LoVo (cell line): ENCODE results near the gene BZW2.

Experiments
- DNase-seq: peaks from one replicate; pipeline ENCODE4 v3.0.0-alpha.2; 2016; ENCODE audit warnings: low spot score

The BZW2 gene

DNA sequence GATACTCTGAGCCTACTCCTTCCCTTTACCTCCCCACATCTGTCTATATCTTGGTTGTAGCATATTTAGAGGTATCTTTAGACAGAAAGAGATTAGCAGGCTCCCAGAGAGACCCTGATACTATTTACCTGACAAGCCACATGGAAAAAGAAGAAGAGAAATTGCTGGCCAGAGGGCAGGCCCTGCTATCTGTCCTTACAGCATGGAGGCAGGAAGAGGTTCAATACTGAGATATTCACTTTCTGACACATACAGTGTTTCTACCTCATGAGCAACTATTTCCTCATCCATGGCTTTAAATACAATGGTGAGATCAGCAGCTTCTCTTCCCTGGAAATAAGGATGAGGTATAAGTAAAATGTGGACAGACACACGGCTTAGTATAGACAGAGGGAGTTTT, 73.7 kb downstream of the BZW2 start:
- no peak for DNase-seq

DNA sequence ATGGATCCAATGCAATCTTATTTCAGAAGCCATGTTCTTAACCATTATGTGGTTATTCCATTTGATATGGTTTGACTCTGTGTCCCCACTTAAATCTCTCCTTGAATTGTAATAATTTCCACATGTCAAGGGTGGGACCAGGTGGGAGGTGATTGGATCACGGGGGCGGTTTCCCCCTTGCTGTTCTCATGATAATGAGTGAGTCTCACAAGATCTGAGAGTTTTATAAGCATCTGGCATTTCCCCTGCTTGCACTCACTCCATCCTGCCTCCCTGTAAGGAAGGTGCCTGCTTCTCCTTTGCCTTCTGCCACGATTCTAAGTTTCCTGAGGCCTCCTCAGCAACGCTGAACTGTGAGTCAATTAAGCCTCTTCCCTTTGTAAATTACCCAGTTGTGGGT, 75.6 kb downstream of the BZW2 start:
- DNase-seq, result no peak

DNA sequence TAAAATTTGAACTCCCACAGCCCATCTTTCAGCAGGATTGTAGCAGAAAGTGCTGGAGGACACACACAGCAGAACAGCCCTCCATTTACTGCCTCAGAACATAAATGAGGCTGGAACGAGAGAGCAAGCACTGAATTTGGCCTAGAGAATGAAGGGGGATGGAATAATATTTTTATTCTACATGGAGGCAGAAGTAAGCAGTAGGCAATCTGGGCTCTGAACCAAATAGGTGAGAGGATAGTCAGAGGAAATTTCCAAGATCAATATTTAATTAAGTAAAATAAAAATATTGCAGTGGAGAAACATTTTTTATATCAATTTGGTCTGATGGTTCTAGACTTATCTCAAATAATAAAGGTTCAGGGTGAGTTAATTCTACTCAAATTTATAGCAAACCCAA, 78.4 kb downstream of the BZW2 start:
- DNase-seq, result no peak

- DNase-seq, result no peak
Measured at GRCh38 chr7:16726189-16726588, 80.2 kb downstream of the BZW2 start.

DNA sequence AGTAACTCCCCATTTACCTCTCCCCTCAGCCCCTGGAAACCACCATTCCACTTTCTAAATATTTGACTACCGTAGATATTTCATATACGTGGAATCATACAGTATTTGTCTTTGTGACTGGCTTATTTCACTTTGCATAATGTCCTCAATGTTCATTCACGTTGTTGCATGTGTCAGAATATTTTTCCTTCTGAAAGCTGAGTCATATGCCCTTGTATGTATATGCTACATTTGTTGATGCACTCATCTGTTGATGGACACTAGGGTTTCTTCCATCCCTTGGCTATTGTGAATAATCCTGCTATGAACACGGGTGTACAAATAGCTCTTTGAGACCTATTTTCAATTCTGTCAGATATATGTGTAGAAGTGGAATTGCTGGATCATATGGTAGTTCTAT, 81.8 kb downstream of the BZW2 start:
- no peak for DNase-seq

GRCh38 chr7:16728811-16729210, 82.8 kb downstream of the BZW2 start:
- DNase-seq, result no peak

GRCh38 chr7:16729541-16729940, 83.6 kb downstream of the BZW2 start:
- DNase-seq, result no peak

DNA sequence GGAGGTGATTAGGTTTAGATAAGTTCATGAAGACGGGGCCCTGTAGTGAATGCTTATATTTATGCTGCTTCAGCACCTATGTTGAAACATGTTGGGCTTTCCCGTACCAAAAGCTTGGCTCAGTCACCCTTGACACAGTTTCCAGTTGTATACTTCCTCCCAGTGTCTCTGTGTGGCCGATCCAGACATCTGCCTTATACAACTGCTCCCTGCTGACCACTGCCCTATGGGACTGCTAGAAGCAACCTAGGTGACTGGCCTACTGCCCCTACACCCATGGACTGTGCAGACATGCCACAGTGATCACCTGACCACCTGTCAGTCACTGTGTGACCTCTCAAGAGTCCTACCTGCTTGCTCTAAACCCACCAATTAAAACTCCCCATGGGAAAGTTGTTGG, 85.0 kb downstream of the BZW2 start:
- no peak for DNase-seq

GRCh38 chr7:16732828-16733227, 86.8 kb downstream of the BZW2 start:
- no peak for DNase-seq

DNA sequence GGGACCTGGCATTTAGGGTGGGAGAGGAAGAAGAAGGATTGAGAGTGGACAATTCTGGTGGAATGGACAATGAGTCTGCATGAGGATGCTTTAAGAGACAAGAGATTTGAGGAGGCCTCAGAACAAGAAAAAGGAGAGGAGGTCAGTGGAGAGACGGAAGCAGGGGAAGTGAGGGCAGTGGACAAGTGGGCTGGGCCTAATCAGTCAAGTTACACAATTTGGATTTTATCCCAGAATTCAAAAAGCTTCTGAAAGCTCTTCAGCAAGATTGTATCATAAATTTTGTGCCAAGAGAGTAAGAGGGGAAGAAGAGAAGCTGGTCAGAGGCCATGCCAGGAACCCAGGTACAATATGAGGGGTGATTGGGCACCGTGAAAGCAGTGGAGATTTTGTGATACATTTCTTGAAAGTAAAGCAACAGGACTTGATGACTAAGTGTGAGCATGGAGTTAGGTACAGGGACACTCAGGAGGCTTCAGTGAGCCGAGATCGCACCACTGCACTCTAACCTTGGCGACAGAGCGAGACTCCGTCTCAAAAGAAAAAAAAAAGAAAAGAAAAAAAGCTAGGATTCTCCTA, 88.3 kb downstream of the BZW2 start:
- DNase-seq, result no peak

DNA sequence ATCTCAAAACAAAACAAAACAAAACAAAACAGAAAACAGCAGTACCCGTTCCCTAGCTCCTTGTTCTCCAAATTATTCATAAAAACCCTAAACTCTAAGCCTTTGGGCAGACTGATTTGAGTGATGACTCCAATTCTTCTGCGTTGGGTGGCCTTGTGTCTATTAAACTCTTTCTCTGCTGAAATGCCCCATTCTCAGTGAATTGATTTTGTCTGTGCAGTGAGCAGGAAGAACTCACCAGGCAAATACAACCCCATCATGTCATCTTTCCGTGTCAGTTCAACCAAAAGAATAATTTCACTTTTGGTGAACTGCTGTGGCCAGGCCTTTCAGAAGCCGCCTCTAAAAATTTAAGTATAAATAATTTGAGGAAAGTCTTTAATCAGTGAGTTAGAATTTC, 89.0 kb downstream of the BZW2 start:
- DNase-seq, result no peak

DNA sequence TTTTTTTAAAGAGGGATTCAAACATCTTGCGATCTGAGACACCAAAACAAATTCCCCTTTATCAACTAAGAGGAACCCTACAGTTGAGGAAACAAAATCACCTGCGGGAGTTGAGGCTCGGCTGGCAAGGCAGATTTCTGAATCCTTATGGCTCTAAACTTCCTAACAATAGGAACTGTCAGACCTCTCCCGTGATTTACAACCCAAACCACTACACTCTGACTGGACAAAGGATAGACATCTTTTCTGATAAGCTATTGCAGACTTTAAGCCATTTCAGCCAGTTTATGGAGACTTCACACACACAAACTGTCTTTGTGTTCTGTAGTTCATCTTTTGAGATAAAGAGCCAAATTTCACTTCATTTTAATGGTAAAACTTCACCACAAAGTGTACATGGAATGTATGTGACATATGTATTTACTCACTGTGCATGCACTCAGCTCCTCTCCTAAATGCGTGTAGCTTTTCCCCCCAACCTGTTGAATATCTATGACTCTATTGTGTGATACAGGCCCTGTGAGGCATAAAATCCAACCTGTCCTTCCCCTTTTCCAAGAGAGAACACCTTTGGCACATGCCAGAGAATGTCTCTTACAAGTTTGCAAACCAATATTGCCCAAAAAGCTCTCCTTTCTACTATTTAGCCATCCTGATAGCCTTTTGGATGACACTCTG, 92.2 kb downstream of the BZW2 start:
- DNase-seq, result no peak

- DNase-seq, result peak; percentile 92
Measured at GRCh38 chr7:16739863-16740622, 94.1 kb downstream of the BZW2 start.

- DNase-seq, result no peak
Measured at GRCh38 chr7:16740623-16740953, 94.6 kb downstream of the BZW2 start.

GRCh38 chr7:16740996-16741395, 95.0 kb downstream of the BZW2 start:
- DNase-seq, result no peak

DNA sequence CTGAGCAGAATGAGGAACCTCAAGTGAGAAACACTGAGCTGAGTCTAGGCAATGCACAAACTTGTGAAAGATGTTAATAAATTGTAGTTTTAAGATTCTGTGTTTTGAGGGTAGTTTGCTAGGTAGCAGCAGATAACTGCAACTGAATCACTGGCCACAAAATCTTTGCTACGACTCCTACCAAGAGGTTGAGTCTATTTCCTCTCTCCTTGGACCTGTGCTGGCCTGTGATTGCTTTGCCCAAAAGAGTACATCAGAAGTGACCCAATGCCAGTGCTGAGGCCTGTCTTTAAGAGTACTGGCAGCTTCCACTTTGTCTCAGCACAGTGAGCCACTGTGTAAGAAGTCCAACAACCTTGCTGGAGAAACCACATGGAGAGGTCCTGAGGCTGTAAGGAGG, 95.7 kb downstream of the BZW2 start:
- DNase-seq, result no peak

GRCh38 chr7:16742547-16742946, 96.6 kb downstream of the BZW2 start:
- no peak for DNase-seq

DNA sequence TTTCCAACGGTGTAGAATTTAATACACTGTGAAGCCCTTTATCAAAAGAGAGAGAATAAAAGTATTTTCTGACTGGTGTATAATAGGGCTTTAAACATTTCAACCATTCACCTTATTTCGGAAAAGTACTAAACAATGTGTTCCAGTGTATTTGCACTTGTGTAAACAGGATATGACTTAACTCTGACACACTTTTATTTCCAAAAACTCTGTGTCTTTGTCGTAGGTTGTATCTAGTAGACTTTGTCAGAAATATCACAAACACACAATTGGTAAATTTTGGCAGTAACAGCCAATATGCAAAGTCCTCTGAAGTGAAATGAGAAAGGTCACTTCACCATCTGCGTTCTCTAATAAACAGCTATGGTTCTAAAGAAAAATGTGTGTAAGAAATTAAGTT, 97.3 kb downstream of the BZW2 start:
- DNase-seq, result no peak

DNA sequence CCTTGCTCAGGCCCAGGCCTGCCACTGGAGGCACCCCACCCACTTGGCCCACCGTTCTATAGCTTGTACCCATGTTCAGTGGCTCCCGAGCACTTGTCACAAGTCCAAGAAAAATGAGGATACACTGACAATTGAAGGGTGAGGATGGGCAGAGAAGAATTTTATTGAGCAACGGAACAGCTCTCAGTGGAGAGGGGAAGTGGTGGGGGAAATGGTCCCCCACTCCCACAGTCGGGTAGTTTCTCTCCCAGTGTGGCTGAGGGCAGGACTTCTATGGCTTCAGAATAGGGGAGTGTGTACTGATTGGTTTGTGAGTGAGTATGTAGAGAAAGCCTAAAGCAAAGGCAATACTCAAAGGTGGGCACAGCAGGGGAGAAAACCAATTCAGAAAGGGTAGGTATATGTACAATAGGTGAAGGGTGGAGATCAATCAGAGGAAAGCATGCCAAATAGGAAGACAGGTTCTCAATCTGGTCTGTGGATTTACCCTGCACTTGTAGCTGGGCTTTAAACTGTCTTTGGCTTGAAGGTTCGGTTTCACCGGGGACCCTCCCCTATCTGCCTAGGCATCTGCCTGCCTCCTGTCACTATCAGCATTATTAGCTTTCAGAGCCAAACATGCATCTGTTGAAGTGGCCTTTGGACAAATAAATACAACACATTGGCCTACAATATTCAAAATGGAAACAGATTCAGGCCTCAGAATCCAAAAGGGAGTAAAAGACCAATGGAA, 98.7 kb downstream of the BZW2 start:
- no peak for DNase-seq

GRCh38 chr7:16745645-16746044, 99.7 kb downstream of the BZW2 start:
- DNase-seq, result no peak

DNA sequence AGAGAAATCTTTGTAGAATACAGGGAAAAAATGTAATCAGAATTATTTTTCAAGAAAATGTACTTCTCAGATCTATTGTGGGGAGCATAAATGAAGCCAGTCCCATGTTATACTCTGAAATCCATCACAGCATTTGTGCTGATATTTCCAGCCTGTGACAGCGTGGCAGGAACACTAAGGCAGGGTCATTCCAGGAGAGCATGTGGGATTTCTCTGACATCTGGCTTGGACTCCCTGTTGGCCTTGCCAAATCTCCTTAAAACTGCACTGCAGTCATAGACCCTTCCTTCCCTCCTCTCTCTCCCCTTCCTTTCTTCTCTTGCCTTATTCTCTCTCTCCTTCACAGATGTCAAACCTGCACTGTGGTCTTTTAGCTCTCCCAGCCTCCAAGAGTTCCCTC, 101.1 kb downstream of the BZW2 start:
- DNase-seq, result no peak

- peak; percentile 98 for DNase-seq
Measured at GRCh38 chr7:16753102-16753931, 107.3 kb downstream of the BZW2 start, which contains the start of gene TSPAN13. TSPAN13 (plus strand) TSS chr7:16753755; CDS start chr7:16753968, 213 bp downstream.
